ENCODE measurements around the gene ELF4. TPM values are rescaled to one million over a fixed set of nuclear protein-coding genes. Genes with fewer than 3 reads are reported as not detected.

The ELF4 gene
- total and polyA plus RNA-seq, 2 experiments from 2014 or later = 0.50 to 1.8 TPM

DNA sequence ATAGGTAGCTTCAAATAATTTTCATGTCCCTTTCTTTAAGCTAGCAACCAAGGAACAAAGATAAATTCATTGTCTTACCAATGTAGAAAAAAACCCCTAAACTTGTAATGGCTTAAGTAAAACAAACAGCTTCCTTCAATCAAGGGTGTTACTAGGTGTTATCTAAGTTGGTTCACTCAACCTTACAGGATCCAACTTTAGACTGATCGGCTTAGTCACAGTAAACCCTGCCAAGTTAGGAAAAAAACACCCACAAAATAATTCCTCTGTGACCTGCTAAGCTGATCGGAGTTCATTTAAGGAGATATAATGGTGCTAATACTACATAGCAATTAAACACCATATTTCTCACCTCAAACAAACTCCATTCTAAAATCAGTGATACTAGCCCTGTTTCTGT is 45.3 kb upstream of the ELF4 start:
- Histone ChIP-seq H3K36me3 (ENCODE audit: insufficient read depth) (no peaks in the 10 kb centered on the region), H3K4me1 (ENCODE audit: insufficient read depth) (no peaks in the 10 kb centered on the region), H3K4me2 (no peak overlapping the region), H3K9me2 (ENCODE audit: insufficient read depth) (no peaks in the 10 kb centered on the region), H3K79me2 (replicated peaks; ENCODE audit: insufficient read depth) (peaks cover 5% of the 10 kb centered on the region; the same call in 1 of the 2 replicates), H3K27ac (ENCODE audit: low read depth) (no peak overlapping the region), H4K20me1 (replicated peaks; ENCODE audit: insufficient read depth) (no peaks in the 10 kb centered on the region; the same call in 1 of the 2 replicates), H3F3A (replicated peaks; ENCODE audit: low read depth) (no peaks in the 10 kb centered on the region), H2AFZ (no peak overlapping the region), H3K4me3 (no peak overlapping the region), H3K27me3 (ENCODE audit: insufficient read depth) (no peaks in the 10 kb centered on the region)
- no peak for TF ChIP-seq EZH2 (IDR thresholded peaks at IDR 0.05; ENCODE audit: low read depth, unreplicated experiment)
- TF ChIP-seq ZNF114 (CRISPR knock-in tag; IDR thresholded peaks at IDR 0.05) = no peak
- no peak for TF ChIP-seq ZNF331 (CRISPR knock-in tag; IDR thresholded peaks at IDR 0.05; ENCODE audit: low read depth)
- no peak for TF ChIP-seq STAT1 (IDR thresholded peaks at IDR 0.05; ENCODE audit: unreplicated experiment)
- no peak for TF ChIP-seq JUNB (IDR thresholded peaks at IDR 0.05; ENCODE audit: unreplicated experiment)
- TF ChIP-seq, protein P1, sequence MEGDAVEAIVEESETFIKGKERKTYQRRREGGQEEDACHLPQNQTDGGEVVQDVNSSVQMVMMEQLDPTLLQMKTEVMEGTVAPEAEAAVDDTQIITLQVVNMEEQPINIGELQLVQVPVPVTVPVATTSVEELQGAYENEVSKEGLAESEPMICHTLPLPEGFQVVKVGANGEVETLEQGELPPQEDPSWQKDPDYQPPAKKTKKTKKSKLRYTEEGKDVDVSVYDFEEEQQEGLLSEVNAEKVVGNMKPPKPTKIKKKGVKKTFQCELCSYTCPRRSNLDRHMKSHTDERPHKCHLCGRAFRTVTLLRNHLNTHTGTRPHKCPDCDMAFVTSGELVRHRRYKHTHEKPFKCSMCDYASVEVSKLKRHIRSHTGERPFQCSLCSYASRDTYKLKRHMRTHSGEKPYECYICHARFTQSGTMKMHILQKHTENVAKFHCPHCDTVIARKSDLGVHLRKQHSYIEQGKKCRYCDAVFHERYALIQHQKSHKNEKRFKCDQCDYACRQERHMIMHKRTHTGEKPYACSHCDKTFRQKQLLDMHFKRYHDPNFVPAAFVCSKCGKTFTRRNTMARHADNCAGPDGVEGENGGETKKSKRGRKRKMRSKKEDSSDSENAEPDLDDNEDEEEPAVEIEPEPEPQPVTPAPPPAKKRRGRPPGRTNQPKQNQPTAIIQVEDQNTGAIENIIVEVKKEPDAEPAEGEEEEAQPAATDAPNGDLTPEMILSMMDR (conservative IDR thresholded peaks at IDR 0.05; ENCODE audit: low read depth in 2 of 2) = no peak
- TF ChIP-seq NANOG (IDR thresholded peaks at IDR 0.05; ENCODE audit: borderline replicate concordance) = no peak
- no peak for TF ChIP-seq POLR2AphosphoS5 (IDR thresholded peaks at IDR 0.05; ENCODE audit: low read depth)
- TF ChIP-seq, protein P2, sequence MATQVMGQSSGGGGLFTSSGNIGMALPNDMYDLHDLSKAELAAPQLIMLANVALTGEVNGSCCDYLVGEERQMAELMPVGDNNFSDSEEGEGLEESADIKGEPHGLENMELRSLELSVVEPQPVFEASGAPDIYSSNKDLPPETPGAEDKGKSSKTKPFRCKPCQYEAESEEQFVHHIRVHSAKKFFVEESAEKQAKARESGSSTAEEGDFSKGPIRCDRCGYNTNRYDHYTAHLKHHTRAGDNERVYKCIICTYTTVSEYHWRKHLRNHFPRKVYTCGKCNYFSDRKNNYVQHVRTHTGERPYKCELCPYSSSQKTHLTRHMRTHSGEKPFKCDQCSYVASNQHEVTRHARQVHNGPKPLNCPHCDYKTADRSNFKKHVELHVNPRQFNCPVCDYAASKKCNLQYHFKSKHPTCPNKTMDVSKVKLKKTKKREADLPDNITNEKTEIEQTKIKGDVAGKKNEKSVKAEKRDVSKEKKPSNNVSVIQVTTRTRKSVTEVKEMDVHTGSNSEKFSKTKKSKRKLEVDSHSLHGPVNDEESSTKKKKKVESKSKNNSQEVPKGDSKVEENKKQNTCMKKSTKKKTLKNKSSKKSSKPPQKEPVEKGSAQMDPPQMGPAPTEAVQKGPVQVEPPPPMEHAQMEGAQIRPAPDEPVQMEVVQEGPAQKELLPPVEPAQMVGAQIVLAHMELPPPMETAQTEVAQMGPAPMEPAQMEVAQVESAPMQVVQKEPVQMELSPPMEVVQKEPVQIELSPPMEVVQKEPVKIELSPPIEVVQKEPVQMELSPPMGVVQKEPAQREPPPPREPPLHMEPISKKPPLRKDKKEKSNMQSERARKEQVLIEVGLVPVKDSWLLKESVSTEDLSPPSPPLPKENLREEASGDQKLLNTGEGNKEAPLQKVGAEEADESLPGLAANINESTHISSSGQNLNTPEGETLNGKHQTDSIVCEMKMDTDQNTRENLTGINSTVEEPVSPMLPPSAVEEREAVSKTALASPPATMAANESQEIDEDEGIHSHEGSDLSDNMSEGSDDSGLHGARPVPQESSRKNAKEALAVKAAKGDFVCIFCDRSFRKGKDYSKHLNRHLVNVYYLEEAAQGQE (IDR thresholded peaks at IDR 0.05; ENCODE audit: unreplicated experiment) = no peak
- TF ChIP-seq CREB1 (CRISPR knock-in tag; IDR thresholded peaks at IDR 0.05; ENCODE audit: low read depth) = no peak
- no peak for TF ChIP-seq EZH2phosphoT487 (IDR thresholded peaks at IDR 0.05; ENCODE audit: unreplicated experiment)
- TF ChIP-seq, protein P3, sequence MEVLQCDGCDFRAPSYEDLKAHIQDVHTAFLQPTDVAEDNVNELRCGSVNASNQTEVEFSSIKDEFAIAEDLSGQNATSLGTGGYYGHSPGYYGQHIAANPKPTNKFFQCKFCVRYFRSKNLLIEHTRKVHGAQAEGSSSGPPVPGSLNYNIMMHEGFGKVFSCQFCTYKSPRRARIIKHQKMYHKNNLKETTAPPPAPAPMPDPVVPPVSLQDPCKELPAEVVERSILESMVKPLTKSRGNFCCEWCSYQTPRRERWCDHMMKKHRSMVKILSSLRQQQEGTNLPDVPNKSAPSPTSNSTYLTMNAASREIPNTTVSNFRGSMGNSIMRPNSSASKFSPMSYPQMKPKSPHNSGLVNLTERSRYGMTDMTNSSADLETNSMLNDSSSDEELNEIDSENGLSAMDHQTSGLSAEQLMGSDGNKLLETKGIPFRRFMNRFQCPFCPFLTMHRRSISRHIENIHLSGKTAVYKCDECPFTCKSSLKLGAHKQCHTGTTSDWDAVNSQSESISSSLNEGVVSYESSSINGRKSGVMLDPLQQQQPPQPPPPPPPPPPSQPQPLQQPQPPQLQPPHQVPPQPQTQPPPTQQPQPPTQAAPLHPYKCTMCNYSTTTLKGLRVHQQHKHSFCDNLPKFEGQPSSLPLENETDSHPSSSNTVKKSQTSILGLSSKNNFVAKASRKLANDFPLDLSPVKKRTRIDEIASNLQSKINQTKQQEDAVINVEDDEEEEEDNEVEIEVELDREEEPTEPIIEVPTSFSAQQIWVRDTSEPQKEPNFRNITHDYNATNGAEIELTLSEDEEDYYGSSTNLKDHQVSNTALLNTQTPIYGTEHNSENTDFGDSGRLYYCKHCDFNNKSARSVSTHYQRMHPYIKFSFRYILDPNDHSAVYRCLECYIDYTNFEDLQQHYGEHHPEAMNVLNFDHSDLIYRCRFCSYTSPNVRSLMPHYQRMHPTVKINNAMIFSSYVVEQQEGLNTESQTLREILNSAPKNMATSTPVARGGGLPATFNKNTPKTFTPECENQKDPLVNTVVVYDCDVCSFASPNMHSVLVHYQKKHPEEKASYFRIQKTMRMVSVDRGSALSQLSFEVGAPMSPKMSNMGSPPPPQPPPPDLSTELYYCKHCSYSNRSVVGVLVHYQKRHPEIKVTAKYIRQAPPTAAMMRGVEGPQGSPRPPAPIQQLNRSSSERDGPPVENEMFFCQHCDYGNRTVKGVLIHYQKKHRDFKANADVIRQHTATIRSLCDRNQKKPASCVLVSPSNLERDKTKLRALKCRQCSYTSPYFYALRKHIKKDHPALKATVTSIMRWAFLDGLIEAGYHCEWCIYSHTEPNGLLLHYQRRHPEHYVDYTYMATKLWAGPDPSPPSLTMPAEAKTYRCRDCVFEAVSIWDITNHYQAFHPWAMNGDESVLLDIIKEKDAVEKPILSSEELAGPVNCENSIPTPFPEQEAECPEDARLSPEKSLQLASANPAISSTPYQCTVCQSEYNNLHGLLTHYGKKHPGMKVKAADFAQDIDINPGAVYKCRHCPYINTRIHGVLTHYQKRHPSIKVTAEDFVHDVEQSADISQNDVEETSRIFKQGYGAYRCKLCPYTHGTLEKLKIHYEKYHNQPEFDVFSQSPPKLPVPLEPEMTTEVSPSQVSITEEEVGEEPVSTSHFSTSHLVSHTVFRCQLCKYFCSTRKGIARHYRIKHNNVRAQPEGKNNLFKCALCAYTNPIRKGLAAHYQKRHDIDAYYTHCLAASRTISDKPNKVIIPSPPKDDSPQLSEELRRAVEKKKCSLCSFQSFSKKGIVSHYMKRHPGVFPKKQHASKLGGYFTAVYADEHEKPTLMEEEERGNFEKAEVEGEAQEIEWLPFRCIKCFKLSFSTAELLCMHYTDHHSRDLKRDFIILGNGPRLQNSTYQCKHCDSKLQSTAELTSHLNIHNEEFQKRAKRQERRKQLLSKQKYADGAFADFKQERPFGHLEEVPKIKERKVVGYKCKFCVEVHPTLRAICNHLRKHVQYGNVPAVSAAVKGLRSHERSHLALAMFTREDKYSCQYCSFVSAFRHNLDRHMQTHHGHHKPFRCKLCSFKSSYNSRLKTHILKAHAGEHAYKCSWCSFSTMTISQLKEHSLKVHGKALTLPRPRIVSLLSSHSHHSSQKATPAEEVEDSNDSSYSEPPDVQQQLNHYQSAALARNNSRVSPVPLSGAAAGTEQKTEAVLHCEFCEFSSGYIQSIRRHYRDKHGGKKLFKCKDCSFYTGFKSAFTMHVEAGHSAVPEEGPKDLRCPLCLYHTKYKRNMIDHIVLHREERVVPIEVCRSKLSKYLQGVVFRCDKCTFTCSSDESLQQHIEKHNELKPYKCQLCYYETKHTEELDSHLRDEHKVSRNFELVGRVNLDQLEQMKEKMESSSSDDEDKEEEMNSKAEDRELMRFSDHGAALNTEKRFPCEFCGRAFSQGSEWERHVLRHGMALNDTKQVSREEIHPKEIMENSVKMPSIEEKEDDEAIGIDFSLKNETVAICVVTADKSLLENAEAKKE (CRISPR knock-in tag; IDR thresholded peaks at IDR 0.05) = no peak
- TF ChIP-seq, protein P4, sequence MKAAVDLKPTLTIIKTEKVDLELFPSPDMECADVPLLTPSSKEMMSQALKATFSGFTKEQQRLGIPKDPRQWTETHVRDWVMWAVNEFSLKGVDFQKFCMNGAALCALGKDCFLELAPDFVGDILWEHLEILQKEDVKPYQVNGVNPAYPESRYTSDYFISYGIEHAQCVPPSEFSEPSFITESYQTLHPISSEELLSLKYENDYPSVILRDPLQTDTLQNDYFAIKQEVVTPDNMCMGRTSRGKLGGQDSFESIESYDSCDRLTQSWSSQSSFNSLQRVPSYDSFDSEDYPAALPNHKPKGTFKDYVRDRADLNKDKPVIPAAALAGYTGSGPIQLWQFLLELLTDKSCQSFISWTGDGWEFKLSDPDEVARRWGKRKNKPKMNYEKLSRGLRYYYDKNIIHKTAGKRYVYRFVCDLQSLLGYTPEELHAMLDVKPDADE (IDR thresholded peaks at IDR 0.05) = no peak
- Mint-ChIP-seq H3K4me3 (no peak overlapping the region), H3K27ac (no peak overlapping the region), H3K4me1 (no peaks in the 10 kb centered on the region), H3K36me3 (ENCODE audit: low read depth) (no peaks in the 10 kb centered on the region; the same call in 2 of the 3 replicates), H3K27me3 (ENCODE audit: insufficient read depth, low read depth, poor library complexity) (no peaks in the 10 kb centered on the region), H3K9me3 (no peaks in the 10 kb centered on the region)
- ATAC-seq (no peak), DNase-seq (ENCODE audit: low spot score) (no peak)
